ENCODE measurements around the gene CCDC78. TPM values are rescaled to one million over a fixed set of nuclear protein-coding genes. Genes with fewer than 3 reads are reported as not detected.

CCDC78 gene
- total RNA-seq, 4 donors from 2014 or later = 0.40 to 24.3 (median 0.98) TPM

DNA sequence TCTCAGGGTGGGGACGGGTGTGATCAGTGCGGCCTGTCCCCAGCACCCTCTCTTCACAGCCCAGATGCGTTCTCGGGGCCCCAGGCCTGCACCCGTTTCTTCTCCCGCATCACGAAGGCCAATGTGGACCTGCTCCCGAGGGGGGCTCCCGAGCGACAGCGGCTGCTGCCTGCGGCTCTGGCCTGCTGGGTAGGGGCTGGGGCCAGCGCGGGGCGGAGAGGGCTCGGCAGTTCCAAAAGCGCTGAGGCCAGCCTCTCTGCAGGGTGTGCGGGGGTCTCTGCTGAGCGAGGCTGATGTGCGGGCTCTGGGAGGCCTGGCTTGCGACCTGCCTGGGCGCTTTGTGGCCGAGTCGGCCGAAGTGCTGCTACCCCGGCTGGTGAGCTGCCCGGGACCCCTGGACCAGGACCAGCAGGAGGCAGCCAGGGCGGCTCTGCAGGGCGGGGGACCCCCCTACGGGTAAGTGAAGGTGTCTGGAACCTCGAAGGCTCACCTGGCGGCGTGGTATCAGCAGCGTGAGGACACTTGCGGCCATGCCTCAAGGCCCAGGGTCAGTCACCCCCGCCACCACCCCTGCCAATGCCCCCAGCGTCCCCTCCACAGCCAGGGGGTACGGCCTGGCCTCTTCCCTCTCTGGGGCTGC, 38.7 kb upstream of the CCDC78 start:
- Histone ChIP-seq H3K4me1 (no peaks in the 10 kb centered on the region), H3K4me3 (no peak overlapping the region), H3K27ac (no peak overlapping the region), H3K27me3 (peaks cover 37% of the 10 kb centered on the region), H3K36me3 (no peaks in the 10 kb centered on the region), H3K9me3 (no peaks in the 10 kb centered on the region)
- in situ Hi-C loops (cut with MboI; ENCODE audit: low pct_ligation_motif_present in 1 of 4, low pct_unique_long_range_greater_than_20kb in 1 of 4, low sequenced_read_pairs in 3 of 4) (no loop called here), intact Hi-C loops (cut with DNase I; ENCODE audit: low total_unique reads) (no loop called here)
- DNase-seq = no peak
- TF ChIP-seq POLR2AphosphoS5 (IDR thresholded peaks at IDR 0.05) (no peak), EP300 (IDR thresholded peaks at IDR 0.05; ENCODE audit: low read depth) (no peak), POLR2A (IDR thresholded peaks at IDR 0.05) (no peak)
- TF ChIP-seq, protein P1, sequence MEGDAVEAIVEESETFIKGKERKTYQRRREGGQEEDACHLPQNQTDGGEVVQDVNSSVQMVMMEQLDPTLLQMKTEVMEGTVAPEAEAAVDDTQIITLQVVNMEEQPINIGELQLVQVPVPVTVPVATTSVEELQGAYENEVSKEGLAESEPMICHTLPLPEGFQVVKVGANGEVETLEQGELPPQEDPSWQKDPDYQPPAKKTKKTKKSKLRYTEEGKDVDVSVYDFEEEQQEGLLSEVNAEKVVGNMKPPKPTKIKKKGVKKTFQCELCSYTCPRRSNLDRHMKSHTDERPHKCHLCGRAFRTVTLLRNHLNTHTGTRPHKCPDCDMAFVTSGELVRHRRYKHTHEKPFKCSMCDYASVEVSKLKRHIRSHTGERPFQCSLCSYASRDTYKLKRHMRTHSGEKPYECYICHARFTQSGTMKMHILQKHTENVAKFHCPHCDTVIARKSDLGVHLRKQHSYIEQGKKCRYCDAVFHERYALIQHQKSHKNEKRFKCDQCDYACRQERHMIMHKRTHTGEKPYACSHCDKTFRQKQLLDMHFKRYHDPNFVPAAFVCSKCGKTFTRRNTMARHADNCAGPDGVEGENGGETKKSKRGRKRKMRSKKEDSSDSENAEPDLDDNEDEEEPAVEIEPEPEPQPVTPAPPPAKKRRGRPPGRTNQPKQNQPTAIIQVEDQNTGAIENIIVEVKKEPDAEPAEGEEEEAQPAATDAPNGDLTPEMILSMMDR (IDR thresholded peaks at IDR 0.05) = no peak
- WGBS, 2 donors (ENCODE audit: low coverage in 1 of 2) = 88% methylated on average over 25 of the region's 38 CpGs; no CpG with 5 or more reads in 1 of the 2 donors

DNA sequence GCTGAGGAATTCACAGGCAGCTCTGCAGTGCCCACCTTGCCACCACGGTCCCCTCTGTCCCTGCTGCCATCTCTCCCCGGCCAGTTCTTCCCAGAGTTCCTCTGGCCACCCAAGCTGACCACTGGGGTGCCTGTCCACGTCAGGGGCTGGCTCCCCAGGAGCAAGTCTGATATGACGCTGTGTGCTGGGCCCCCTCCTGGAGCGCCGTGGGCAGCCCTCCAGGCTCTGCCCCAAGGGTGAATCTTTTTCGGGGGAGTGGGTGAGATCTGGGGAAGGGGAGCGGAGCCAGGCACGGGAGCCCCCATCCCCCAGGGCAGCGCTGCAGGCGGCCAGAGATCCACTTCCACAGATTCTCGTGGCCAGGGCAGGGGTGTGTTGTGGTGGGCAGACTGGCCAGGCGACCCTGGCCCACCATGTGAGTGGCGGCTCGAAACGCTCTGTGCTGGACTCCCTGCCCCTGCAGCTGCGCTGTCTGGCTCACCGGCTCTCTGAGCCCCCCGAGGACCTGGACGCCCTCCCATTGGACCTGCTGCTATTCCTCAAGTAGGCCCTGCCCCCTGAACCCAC, 38.0 kb upstream of the CCDC78 start:
- H3K4me1 ChIP-seq = no peaks in the 10 kb centered on the region
- H3K9me3 ChIP-seq = no peaks in the 10 kb centered on the region
- no peak overlapping the region for H3K4me3 ChIP-seq
- H3K27ac ChIP-seq = no peak overlapping the region
- in situ Hi-C loops (cut with MboI; ENCODE audit: low pct_ligation_motif_present in 1 of 4, low pct_unique_long_range_greater_than_20kb in 1 of 4, low sequenced_read_pairs in 3 of 4) = no loop called here
- peaks cover 40% of the 10 kb centered on the region for H3K27me3 ChIP-seq
- TF ChIP-seq POLR2AphosphoS5 (IDR thresholded peaks at IDR 0.05) (no peak), EP300 (IDR thresholded peaks at IDR 0.05; ENCODE audit: low read depth) (no peak), POLR2A (IDR thresholded peaks at IDR 0.05) (no peak)
- TF ChIP-seq, protein P1 (IDR thresholded peaks at IDR 0.05) = no peak
- intact Hi-C loops (cut with DNase I; ENCODE audit: low total_unique reads) = no loop called here
- DNase-seq = no peak
- H3K36me3 ChIP-seq = no peaks in the 10 kb centered on the region
- 55% methylated on average over 18 of the region's 20 CpGs; no CpG with 5 or more reads in 1 of the 2 donors for WGBS, 2 donors (ENCODE audit: low coverage in 1 of 2)

DNA sequence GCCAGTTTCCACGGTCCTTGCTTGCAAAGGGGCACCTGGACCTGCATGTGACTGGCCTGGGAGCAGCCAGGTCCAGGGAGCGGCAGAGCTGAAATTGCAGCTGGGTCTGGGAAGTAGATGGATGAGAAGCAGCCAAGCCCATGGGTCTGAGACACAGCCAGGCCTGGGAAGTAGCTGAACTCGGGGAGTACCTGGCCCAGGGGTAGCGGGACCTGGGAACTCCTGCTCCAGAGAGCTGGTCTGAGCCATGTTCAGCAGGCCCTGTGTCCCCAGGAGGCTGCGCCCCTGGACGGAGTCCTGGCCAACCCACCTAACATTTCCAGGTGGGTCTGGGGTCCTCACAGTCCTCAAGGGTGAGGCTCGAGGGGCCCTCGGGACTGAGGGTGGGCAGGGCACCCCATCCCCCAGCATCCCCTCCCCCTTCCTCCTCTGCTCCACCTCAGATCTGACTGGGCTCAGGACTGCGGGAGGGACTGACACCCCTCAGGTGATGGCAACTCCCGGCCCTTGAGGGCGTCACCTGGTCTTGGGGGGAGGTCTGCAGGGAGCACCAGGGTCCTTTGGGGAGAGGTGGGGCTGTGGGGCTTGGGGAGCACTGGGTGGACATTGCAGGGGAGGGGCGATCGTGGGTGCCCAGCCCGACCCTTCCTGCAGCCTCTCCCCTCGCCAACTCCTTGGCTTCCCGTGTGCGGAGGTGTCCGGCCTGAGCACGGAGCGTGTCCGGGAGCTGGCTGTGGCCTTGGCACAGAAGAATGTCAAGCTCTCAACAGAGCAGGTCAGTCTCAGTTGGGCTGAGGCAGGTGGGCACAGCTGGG, 37.3 kb upstream of the CCDC78 start:
- no peaks in the 10 kb centered on the region for H3K9me3 ChIP-seq
- in situ Hi-C loops (cut with MboI; ENCODE audit: low pct_ligation_motif_present in 1 of 4, low pct_unique_long_range_greater_than_20kb in 1 of 4, low sequenced_read_pairs in 3 of 4) = no loop called here

DNA sequence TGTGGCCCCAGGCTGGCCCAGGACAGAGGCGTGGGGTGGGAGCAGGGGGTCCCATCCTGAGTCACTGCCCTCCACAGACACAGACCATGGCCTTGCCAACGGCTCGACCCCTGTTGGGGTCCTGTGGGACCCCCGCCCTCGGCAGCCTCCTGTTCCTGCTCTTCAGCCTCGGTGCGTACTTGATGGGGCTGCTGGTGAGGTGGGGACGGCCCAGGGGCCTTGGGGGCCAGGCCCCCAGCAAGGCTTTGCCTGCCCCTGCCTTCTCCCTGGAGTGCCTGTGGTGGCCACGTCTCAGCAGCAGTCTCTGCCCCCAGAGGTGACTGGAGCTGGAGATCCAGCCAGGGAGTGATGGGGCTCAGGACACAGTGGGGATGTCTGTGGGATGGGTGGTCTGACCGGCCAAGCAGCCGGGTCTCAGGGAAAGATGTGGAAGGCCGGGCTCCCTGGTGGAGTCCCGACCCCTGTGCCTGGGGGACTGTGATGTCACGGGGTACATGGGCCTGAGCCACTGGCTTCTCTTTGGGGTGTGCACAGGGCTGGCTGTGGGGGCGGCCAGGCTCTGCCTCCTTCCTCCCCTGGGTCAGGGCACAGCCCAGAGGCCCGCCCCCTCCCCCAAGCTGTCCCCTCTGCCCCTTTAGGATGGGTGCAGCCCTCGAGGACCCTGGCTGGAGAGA, 36.5 kb upstream of the CCDC78 start:
- DNase-seq = no peak
- Histone ChIP-seq H3K4me1 (no peaks in the 10 kb centered on the region), H3K27me3 (peaks cover 43% of the 10 kb centered on the region), H3K27ac (no peak overlapping the region), H3K9me3 (no peaks in the 10 kb centered on the region), H3K36me3 (no peaks in the 10 kb centered on the region), H3K4me3 (no peak overlapping the region)
- in situ Hi-C loops (cut with MboI; ENCODE audit: low pct_ligation_motif_present in 1 of 4, low pct_unique_long_range_greater_than_20kb in 1 of 4, low sequenced_read_pairs in 3 of 4) = no loop called here
- TF ChIP-seq EP300 (IDR thresholded peaks at IDR 0.05; ENCODE audit: low read depth) (no peak), POLR2AphosphoS5 (IDR thresholded peaks at IDR 0.05) (no peak), POLR2A (IDR thresholded peaks at IDR 0.05) (no peak)
- TF ChIP-seq, protein P1 (IDR thresholded peaks at IDR 0.05) = no peak
- intact Hi-C loops (cut with DNase I; ENCODE audit: low total_unique reads) = no loop called here
- WGBS, 2 donors (ENCODE audit: low coverage in 1 of 2) = 58% methylated on average over 11 of the region's 17 CpGs; no CpG with 5 or more reads in 1 of the 2 donors

More for the DNA sequence above, 37.3 kb upstream of the CCDC78 start:
- Histone ChIP-seq H3K27me3 (peaks cover 43% of the 10 kb centered on the region), H3K36me3 (no peaks in the 10 kb centered on the region), H3K4me3 (no peak overlapping the region), H3K27ac (no peak overlapping the region), H3K4me1 (no peaks in the 10 kb centered on the region)
- WGBS, 2 donors (ENCODE audit: low coverage in 1 of 2) = 69% methylated on average over 18 of the region's 21 CpGs; no CpG with 5 or more reads in 1 of the 2 donors
- intact Hi-C loops (cut with DNase I; ENCODE audit: low total_unique reads) = no loop called here
- DNase-seq = no peak
- no peak for TF ChIP-seq POLR2AphosphoS5 (IDR thresholded peaks at IDR 0.05)
- TF ChIP-seq POLR2A (IDR thresholded peaks at IDR 0.05) = no peak

Measured in transverse colon (tissue), 4 donors.